Vagina (tissue), 2 donors: Measurements from ENCODE around the gene C4orf51. TPM values are rescaled to one million over a fixed set of nuclear protein-coding genes. Genes with fewer than 3 reads are reported as not detected.

Experiments used
- DNase-seq, 2 donors: peaks; one replicate each; pipeline ENCODE4 v3.0.0-alpha.2; 2017; ENCODE audit errors: extremely low spot score in 2 of 2
- H3K27ac ChIP-seq: fragments of 200-600 bp; sonication (generic); one replicate; pipeline ENCODE4 v1.5.1; 2019
- H3K27me3 ChIP-seq: fragments of 200-600 bp; sonication (generic); one replicate; pipeline ENCODE4 v1.5.1; 2019
- H3K36me3 ChIP-seq, 2 donors: fragments of 200-600 bp; sonication (generic); one replicate each; pipeline ENCODE4 v1.5.1; 2017 to 2019
- H3K4me1 ChIP-seq: fragments of 200-600 bp; sonication (generic); one replicate; pipeline ENCODE4 v1.5.1; 2019
- H3K4me3 ChIP-seq, 2 donors: fragments of 200-600 bp; sonication (generic); 1 replicate in 1 of 2; 2 replicates in 1 of 2; pipeline ENCODE4 v1.5.1; 2016 to 2019
- H3K9me3 ChIP-seq: fragments of 200-600 bp; sonication (generic); one replicate; pipeline ENCODE4 v1.5.1; 2019
- CTCF ChIP-seq, 3 experiments: fragments of 450-650 bp in 2 of 3; fragments of 200-600 bp in 1 of 3; sonication (generic) in 1 of 3; IDR thresholded peaks; one replicate each; pipeline ENCODE4 v1.5.1; 2017 to 2019; ENCODE audit warnings: antibody characterized with exemption in 3 of 3, mild to moderate bottlenecking in 2 of 3, moderate library complexity in 2 of 3
- POLR2A ChIP-seq, 2 donors: fragments of 450-650 bp; IDR thresholded peaks; one replicate each; pipeline ENCODE4 v1.6.1; 2017; ENCODE audit warnings: antibody characterized with exemption in 2 of 2, mild to moderate bottlenecking in 2 of 2, moderate library complexity in 2 of 2
- POLR2AphosphoS5 ChIP-seq, 2 donors: sonication (generic); formaldehyde crosslinking; IDR thresholded peaks; one replicate each; pipeline ENCODE4 v1.9.0; 2017; ENCODE audit warnings: antibody characterized with exemption in 2 of 2, mild to moderate bottlenecking in 2 of 2, low read depth in 1 of 2; ENCODE audit not compliant: insufficient read depth in 1 of 2
- intact Hi-C: fragments of 100-400 bp; cut with DNase I; formaldehyde crosslinking; loops from one replicate; pipeline ENCODE4 v1.15.1; 2023
- total RNA-seq: library from RNA; depleted of rRNA; stranded (reverse); fragments of >200 nt; gene quantifications from one replicate; pipeline ENCODE4 v1.2.3, GENCODE V29; 2016

The C4orf51 gene
- total RNA-seq, 1 donor from 2014 or later, result not detected

GRCh38 chr4:145734576-145735346 is 54.8 kb downstream of the C4orf51 start:
- Histone ChIP-seq H3K4me1 (peaks cover 38% of the 10 kb centered on the region), H3K4me3 (peak overlapping the region; percentile 11 to 75), H3K27ac (peak overlapping the region; percentile 92), H3K36me3 (no peaks in the 10 kb centered on the region), H3K9me3 (no peaks in the 10 kb centered on the region), H3K27me3 (no peaks in the 10 kb centered on the region)
- intact Hi-C loops, result loop anchor here (5.0 to 10.0 kb wide), 2 partner anchors 110 to 203 kb away; partner anchors contain the start of gene ZNF827
- TF ChIP-seq POLR2A (IDR thresholded peaks at IDR 0.05) (no peak), POLR2AphosphoS5 (IDR thresholded peaks at IDR 0.05; ENCODE audit: insufficient read depth in 1 of 2, low read depth in 1 of 2) (peak; percentile 70)
- DNase-seq, result no peak

DNA sequence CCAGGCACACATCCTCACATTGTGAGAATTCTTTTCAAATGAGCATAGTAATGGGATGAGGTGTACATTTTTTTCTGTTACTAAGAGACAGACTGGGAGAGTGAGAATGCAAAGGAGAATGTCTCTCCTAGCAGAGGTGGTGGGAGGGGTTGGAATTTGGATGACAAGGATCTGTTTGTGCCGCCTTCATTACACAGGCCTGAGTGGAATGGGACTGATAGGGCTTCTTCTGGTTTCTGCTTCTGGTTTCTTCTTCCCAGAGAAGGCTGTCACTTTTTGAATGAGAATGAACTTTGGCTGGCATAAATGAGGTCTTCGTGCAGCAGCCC is 55.4 kb downstream of the C4orf51 start:
- no peaks in the 10 kb centered on the region for H3K27me3 ChIP-seq
- intact Hi-C loops, result loop anchor here (10.0 kb wide), 1 partner anchor 111 kb away; no protein-coding TSS in a partner anchor
- no peak for DNase-seq
- no peak for TF ChIP-seq POLR2A (IDR thresholded peaks at IDR 0.05)
- no peak for TF ChIP-seq POLR2AphosphoS5 (IDR thresholded peaks at IDR 0.05; ENCODE audit: insufficient read depth in 1 of 2, low read depth in 1 of 2)
- H3K9me3 ChIP-seq, result no peaks in the 10 kb centered on the region
- H3K36me3 ChIP-seq, result no peaks in the 10 kb centered on the region
- peaks cover 38% of the 10 kb centered on the region for H3K4me1 ChIP-seq
- no peak overlapping the region for H3K4me3 ChIP-seq
- H3K27ac ChIP-seq, result peak overlapping the region; percentile 92

GRCh38 chr4:145735827-145736226 is 55.9 kb downstream of the C4orf51 start:
- Histone ChIP-seq H3K4me1 (peaks cover 38% of the 10 kb centered on the region), H3K27ac (peak overlapping the region; percentile 92)

DNA sequence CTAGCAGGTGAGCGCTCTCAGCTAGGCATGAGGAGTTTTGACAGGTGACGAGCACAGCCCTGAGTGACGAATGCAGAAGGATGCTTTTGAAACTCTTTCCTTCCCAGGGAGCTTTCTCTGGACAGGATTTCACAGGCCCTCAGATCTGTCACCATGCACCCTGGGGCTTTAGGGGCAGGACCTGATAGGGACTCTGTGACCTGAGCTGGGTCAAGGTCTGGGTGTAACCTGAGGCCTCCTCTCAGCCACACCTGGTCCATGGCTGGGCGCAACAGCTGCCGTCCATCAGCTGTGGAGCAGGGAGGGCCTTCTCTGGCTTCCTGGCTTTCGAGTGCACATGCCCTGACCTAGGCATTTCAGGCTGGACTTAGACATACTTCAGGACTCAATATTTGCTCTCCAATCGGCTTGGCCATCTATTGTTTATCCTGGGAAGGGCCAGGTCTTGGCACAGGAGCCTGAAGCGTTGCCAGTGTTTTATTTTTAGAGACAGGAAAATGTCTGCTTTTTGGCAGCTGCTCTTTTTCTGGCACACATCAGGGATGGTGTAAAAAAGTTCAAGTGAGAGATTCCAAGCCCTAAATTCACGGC is 56.4 kb downstream of the C4orf51 start:
- TF ChIP-seq CTCF (IDR thresholded peaks at IDR 0.05), result no peak
- peak; percentile 31 to 71 for TF ChIP-seq POLR2AphosphoS5 (IDR thresholded peaks at IDR 0.05; ENCODE audit: insufficient read depth in 1 of 2, low read depth in 1 of 2)
- no peak for TF ChIP-seq POLR2A (IDR thresholded peaks at IDR 0.05)
- Histone ChIP-seq H3K4me3 (no peak overlapping the region), H3K4me1 (peaks cover 38% of the 10 kb centered on the region), H3K27ac (peak overlapping the region; percentile 92), H3K36me3 (no peaks in the 10 kb centered on the region), H3K27me3 (no peaks in the 10 kb centered on the region), H3K9me3 (no peaks in the 10 kb centered on the region)
- DNase-seq, result no peak
- intact Hi-C loops, result loop anchor here (10.0 kb wide), 1 partner anchor 112 kb away; no protein-coding TSS in a partner anchor

More at GRCh38 chr4:145735827-145736226, 55.9 kb downstream of the C4orf51 start:
- DNase-seq, result no peak
- TF ChIP-seq POLR2AphosphoS5 (IDR thresholded peaks at IDR 0.05; ENCODE audit: insufficient read depth in 1 of 2, low read depth in 1 of 2) (no peak), CTCF (IDR thresholded peaks at IDR 0.05) (no peak), POLR2A (IDR thresholded peaks at IDR 0.05) (no peak)
- H3K4me3 ChIP-seq, result no peak overlapping the region
- H3K9me3 ChIP-seq, result no peaks in the 10 kb centered on the region
- H3K36me3 ChIP-seq, result no peaks in the 10 kb centered on the region
- intact Hi-C loops, result loop anchor here (10.0 kb wide), 1 partner anchor 111 kb away; no protein-coding TSS in a partner anchor
- no peaks in the 10 kb centered on the region for H3K27me3 ChIP-seq

- TF ChIP-seq POLR2A (IDR thresholded peaks at IDR 0.05) (no peak), POLR2AphosphoS5 (IDR thresholded peaks at IDR 0.05; ENCODE audit: insufficient read depth in 1 of 2, low read depth in 1 of 2) (no peak), CTCF (IDR thresholded peaks at IDR 0.05) (no peak)
- H3K27ac ChIP-seq, result no peak overlapping the region
- H3K27me3 ChIP-seq, result no peaks in the 10 kb centered on the region
- H3K4me1 ChIP-seq, result peaks cover 13% of the 10 kb centered on the region
- no peaks in the 10 kb centered on the region for H3K9me3 ChIP-seq
- H3K4me3 ChIP-seq, result no peak overlapping the region
- no peak for DNase-seq
- intact Hi-C loops, result loop anchor here (10.0 kb wide), 1 partner anchor 115 kb away; no protein-coding TSS in a partner anchor
- no peaks in the 10 kb centered on the region for H3K36me3 ChIP-seq
Measured at GRCh38 chr4:145739845-145740244, 59.9 kb downstream of the C4orf51 start.
